BJ (cell line): ENCODE results near the gene MARS1. TPM values are rescaled to one million over a fixed set of nuclear protein-coding genes. Genes with fewer than 3 reads are reported as not detected.

ENCODE experiments used
- CTCF ChIA-PET: fragments of 350-600 bp; formaldehyde crosslinking; extraction: SDS; loops from one replicate; lab custom pipeline; 2021; ENCODE audit warnings: antibody characterized with exemption, inconsistent platforms; lab: Yijun Ruan, JAX
- POLR2A ChIA-PET: fragments of 300-600 bp; sonication (Branson Sonifier 250); formaldehyde crosslinking; extraction: SDS; loops from one replicate; lab custom pipeline; 2021; ENCODE audit warnings: antibody characterized with exemption; lab: Charles Lee
- DNase-seq: peaks from one replicate; pipeline ENCODE4 v3.0.0-alpha.2; 2011; ENCODE audit warnings: low read depth
- H3K27me3 ChIP-seq: 2 replicates; pipeline ENCODE4 v1.6.0; 2011; ENCODE audit warnings: low read length; ENCODE audit not compliant: control insufficient read depth, insufficient read depth
- H3K36me3 ChIP-seq: 2 replicates; pipeline ENCODE4 v1.5.1; 2011; ENCODE audit warnings: low read length; ENCODE audit not compliant: control insufficient read depth, insufficient read depth
- H3K4me3 ChIP-seq: 2 replicates; pipeline ENCODE4 v1.5.1; 2011; ENCODE audit warnings: low read depth, mild to moderate bottlenecking, control low read depth, low read length
- polyA plus RNA-seq: library from polyadenylated mRNA; depleted of rRNA; stranded (reverse); fragments of >200 nt; gene quantifications from 2 replicates; pipeline ENCODE4 v1.2.3, GENCODE V29; 2011
- TF ChIP-seq, protein P1 (sequence below): IDR thresholded peaks from 2 replicates; pipeline ENCODE4 v1.5.1; 2011; ENCODE audit warnings: low read depth, mild to moderate bottlenecking, control low read depth, inconsistent platforms, low read length, moderate library complexity; ENCODE audit not compliant: insufficient read depth

The MARS1 gene
- polyA plus RNA-seq, 1 experiment = 378 TPM

DNA sequence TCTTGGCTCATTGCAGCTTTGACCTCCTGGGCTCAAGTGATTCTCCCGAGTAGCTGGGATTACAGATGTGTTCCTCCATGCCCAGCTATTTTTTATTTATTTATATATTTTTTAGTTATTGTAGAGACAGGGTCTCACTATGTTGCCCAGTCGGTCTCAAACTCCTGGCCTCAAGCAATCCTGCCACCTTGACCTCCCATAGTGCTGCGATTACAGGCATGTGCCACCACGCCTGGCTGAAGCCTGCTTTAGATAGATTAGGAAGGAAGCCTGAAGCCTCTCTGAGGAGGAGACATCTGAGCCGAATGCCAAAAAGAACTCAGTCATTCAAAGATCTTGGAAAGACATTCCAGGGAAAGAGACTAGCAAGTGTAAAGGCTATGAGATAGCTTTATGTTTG lies 43.1 kb upstream of the MARS1 start:
- TF ChIP-seq, protein P1, sequence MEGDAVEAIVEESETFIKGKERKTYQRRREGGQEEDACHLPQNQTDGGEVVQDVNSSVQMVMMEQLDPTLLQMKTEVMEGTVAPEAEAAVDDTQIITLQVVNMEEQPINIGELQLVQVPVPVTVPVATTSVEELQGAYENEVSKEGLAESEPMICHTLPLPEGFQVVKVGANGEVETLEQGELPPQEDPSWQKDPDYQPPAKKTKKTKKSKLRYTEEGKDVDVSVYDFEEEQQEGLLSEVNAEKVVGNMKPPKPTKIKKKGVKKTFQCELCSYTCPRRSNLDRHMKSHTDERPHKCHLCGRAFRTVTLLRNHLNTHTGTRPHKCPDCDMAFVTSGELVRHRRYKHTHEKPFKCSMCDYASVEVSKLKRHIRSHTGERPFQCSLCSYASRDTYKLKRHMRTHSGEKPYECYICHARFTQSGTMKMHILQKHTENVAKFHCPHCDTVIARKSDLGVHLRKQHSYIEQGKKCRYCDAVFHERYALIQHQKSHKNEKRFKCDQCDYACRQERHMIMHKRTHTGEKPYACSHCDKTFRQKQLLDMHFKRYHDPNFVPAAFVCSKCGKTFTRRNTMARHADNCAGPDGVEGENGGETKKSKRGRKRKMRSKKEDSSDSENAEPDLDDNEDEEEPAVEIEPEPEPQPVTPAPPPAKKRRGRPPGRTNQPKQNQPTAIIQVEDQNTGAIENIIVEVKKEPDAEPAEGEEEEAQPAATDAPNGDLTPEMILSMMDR = no peak
- Histone ChIP-seq H3K4me3 (no peak overlapping the region), H3K27me3 (no peaks in the 10 kb centered on the region), H3K36me3 (no peaks in the 10 kb centered on the region)
- CTCF ChIA-PET = interaction anchor here (1.6 to 2.1 kb wide), 2 partner anchors 9 to 11 kb away, joined by 6 to 9 read pairs; no protein-coding TSS in a partner anchor
- POLR2A ChIA-PET = no interaction called here
- no peak for DNase-seq

DNA sequence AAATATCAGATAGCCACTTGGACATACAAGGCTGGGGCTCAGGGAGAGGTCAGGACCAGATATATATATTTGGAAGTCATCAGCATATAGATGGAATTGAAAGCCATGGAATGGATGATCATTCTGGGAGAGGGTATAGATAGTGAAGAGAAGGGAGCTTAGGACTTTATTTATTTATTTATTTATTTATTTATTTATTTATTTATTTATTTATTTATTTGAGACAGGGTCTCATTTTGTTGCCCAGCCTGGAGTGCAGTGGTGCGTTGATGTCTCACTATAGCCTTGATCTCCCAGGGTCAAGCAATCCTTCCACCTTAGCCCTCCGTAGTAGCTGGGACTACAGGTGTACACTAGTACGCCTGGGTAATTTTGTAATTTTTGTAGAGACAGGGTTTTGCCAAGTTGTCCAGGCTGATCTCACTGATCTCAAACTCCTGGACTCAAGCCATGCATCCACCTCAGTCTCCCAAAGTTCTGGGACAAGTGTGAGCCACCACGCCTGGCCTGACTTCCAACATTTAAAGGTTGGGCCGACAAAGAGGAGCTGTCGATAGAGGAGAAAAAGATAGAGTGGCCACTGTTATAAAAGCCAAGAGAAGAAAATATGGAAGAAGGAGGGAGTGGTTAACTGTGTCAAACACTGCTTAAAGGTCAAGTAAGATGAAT lies 41.4 kb upstream of the MARS1 start:
- ChIA-PET POLR2A (no interaction called here), CTCF (interaction anchor here (1.0 to 1.2 kb wide), 3 partner anchors 9 to 139 kb away, joined by 3 read pairs; no protein-coding TSS in a partner anchor)
- H3K36me3 ChIP-seq = no peaks in the 10 kb centered on the region
- TF ChIP-seq, protein P1 = no peak
- no peak overlapping the region for H3K4me3 ChIP-seq
- H3K27me3 ChIP-seq = no peaks in the 10 kb centered on the region
- DNase-seq = no peak

DNA sequence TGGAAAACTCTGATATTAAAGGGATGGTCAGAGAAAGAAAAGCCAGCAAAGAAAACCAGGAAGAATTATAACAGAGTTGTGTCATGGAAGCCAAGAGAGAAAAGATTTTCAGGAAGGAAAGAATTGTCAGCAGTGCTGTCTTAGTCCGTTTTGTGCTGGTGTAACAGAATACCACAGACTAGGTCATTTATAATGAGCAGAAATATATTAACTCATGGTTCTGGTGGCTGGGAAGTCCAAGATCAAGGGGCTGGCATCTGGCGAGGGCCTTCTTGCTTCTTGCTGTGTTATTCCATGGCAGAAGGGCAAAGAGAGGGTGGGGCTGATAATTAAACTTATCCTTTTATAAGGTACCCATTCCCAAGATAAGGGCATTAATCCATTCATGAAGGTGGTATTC lies 39.2 kb upstream of the MARS1 start:
- Histone ChIP-seq H3K27me3 (no peaks in the 10 kb centered on the region), H3K4me3 (no peak overlapping the region), H3K36me3 (no peaks in the 10 kb centered on the region)
- TF ChIP-seq, protein P1 = no peak
- DNase-seq = no peak
- POLR2A ChIA-PET = no interaction called here
- CTCF ChIA-PET = interaction anchor here (16.7 kb wide), 1 partner anchor 141 kb away, joined by 411 read pairs; no protein-coding TSS in a partner anchor

- POLR2A ChIA-PET = no interaction called here
- H3K27me3 ChIP-seq = no peaks in the 10 kb centered on the region
- no peaks in the 10 kb centered on the region for H3K36me3 ChIP-seq
- TF ChIP-seq, protein P1 = no peak
- no peak for DNase-seq
- CTCF ChIA-PET = interaction anchor here (1.1 to 16.7 kb wide), 2 partner anchors 12 to 142 kb away, joined by 3 to 411 read pairs; no protein-coding TSS in a partner anchor
- H3K4me3 ChIP-seq = no peak overlapping the region
These were observed 38.5 kb upstream of the MARS1 start for GRCh38 chr12:57449375-57449774.

GRCh38 chr12:57450057-57450456 lies 37.8 kb upstream of the MARS1 start:
- DNase-seq = no peak
- Histone ChIP-seq H3K27me3 (no peaks in the 10 kb centered on the region), H3K4me3 (no peak overlapping the region), H3K36me3 (no peaks in the 10 kb centered on the region)
- TF ChIP-seq, protein P1 = no peak
- ChIA-PET CTCF (interaction anchor here (0.8 to 16.7 kb wide), 5 partner anchors 9 to 143 kb away, joined by 3 to 411 read pairs (median 3); no protein-coding TSS in a partner anchor), POLR2A (no interaction called here)
